GM19395 (cell line): ENCODE data around the gene C1QTNF1.

ENCODE experiments used
- ATAC-seq: cut with Tn5 transposase; IDR thresholded peaks from one replicate; pipeline ENCODE4 v1.9.1; 2021; ENCODE audit warnings: mild to moderate bottlenecking, moderate library complexity; ENCODE audit not compliant: unreplicated experiment

The C1QTNF1 gene

GRCh38 chr17:79090443-79091225 lies 66.7 kb downstream of the C1QTNF1 start:
- no peak for ATAC-seq

GRCh38 chr17:79091226-79091670 lies 67.3 kb downstream of the C1QTNF1 start:
- no peak for ATAC-seq

- no peak for ATAC-seq
Measured at GRCh38 chr17:79092567-79092966, 68.6 kb downstream of the C1QTNF1 start.

DNA sequence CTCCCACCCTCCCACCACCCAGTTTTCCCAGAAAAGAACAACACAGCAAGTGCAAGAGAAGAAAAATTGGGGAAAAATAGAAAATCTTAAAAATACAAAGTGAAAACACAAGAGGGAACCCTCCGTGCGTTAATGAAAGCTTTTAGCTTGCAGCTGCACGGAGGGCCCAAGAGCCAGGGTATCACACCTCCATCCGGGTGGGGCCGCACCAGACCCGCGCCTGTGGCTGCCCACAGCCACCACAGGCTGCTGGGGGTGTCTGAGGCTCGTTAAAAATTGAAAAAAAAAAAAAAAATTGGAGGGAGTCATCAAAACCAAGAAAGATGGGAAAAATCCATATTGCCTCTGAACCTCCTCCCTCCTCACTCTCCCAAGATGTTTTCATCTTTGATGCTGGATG lies 69.3 kb downstream of the C1QTNF1 start:
- no peak for ATAC-seq

DNA sequence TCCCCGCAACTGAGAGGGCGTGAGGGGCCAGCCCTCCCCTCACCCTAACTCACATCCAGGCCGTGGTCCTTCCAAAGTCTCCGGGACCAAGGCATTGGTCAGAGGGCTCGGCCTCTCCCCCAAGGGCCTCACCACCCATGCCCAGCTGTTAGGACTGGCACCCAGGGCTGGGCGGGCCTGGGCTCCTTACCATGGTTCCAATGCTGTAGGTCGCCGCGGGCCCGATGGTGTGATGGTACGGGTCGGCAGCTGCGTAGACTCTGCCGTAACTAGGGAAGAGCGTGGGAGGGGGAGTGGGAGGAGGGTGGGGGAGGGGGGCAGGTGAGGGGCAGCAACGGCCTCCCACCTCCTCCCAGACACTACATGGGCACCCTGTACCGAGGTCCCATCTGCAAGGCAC lies 70.3 kb downstream of the C1QTNF1 start:
- ATAC-seq, result no peak

GRCh38 chr17:79095345-79096055 lies 71.5 kb downstream of the C1QTNF1 start:
- no peak for ATAC-seq

GRCh38 chr17:79096477-79096876 lies 72.5 kb downstream of the C1QTNF1 start:
- no peak for ATAC-seq

DNA sequence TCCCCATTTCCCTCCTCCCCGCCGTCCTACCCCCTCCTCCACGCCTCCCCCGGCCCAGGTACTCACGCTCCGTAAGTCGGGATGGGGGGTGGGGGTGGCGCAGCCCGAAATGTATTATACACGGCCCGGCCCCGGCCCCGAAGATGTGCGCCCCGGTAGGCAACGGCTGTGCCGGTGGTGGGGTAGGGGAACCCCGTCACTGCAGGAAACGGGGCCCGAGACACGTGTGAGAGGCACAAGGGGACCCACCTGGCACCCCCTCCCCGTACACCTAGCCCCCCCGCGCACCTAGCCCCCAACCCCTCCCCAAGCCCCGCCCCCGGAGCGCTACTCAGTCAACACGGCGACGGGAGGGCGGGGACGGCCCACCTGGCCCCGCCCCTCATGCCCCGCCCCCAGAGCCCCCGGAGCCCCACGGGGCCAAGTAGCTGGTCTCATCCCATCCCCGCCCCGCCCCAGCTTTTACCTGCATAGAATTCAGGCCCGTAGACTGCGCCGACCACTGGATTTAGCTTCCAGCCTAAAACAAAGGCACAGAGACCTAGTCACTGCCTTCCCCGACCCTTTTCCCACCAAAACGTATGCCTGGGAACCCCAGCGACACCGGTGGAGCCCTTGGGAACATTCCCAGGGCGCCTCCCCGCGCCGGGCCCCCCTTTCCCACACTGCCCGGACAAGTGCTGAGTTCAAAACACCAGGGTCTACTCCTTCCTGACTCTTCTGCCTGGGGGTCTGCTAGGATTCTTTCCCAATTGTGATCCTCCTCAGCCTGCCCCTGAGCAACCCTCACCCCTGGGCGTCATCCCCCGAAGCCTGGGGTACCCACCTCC lies 73.5 kb downstream of the C1QTNF1 start:
- ATAC-seq, result no peak

DNA sequence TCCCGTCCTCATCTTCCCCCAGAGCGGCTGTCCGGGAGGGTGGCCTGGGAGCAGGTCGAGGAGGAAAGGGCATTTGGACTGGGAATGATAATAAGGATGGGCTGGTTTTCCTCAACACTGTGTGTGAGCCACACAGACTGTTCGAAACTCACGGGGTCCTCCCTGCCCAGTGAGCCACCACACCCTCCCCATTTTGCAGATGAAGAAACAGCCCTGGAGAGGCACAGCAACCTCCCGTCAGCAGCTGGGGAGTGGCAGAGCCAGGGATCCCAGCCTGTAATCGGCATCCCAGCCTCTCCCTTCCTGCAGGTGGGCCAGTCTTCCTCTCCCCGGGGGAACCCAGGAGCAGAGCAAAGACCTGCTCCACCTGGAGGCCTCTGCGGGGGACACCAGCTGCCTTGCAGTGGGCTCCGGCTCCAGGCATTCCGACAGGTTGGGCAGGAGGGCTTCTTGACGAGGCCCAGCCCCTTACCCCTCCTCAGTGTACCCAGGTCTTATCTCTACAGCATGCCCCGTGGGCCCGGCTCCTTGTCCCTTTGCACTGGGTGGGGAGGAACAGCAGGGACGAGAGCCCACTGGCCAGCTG lies 74.4 kb downstream of the C1QTNF1 start:
- ATAC-seq, result no peak
